ENCODE data around the gene GAB2. TPM values are rescaled to one million over a fixed set of nuclear protein-coding genes. Genes with fewer than 3 reads are reported as not detected.
A peak's percentile ranks its signal among the peaks of the same experiment; 100 is the strongest.

Gene GAB2
- total RNA-seq, 1 donor: 8.2 TPM

GRCh38 chr11:78259777-78260487, 157.7 kb downstream of the GAB2 start:
- no peak for DNase-seq (ENCODE audit: low read depth)
- TF ChIP-seq CTCF (IDR thresholded peaks at IDR 0.05; ENCODE audit: insufficient read depth, low read depth, low read length): no peak
- H3K4me3 ChIP-seq (ENCODE audit: low read depth, low read length): no peak overlapping the region

- no peak for TF ChIP-seq CTCF (IDR thresholded peaks at IDR 0.05; ENCODE audit: insufficient read depth, low read depth, low read length)
- no peak overlapping the region for H3K4me3 ChIP-seq (ENCODE audit: low read depth, low read length)
- DNase-seq (ENCODE audit: low read depth): no peak
Observed at GRCh38 chr11:78257654-78258053, 160.0 kb downstream of the GAB2 start.

- peak; percentile 92 for DNase-seq (ENCODE audit: low read depth)
- TF ChIP-seq CTCF (IDR thresholded peaks at IDR 0.05; ENCODE audit: insufficient read depth, low read depth, low read length): no peak
- no peak overlapping the region for H3K4me3 ChIP-seq (ENCODE audit: low read depth, low read length)
Observed at GRCh38 chr11:78256962-78257361, 160.7 kb downstream of the GAB2 start.

- H3K4me3 ChIP-seq (ENCODE audit: low read depth, low read length): no peak overlapping the region
Observed at GRCh38 chr11:78255919-78256318, 161.7 kb downstream of the GAB2 start.

GRCh38 chr11:78254268-78254667, 163.4 kb downstream of the GAB2 start:
- no peak overlapping the region for H3K4me3 ChIP-seq (ENCODE audit: low read depth, low read length)
- TF ChIP-seq CTCF (IDR thresholded peaks at IDR 0.05; ENCODE audit: insufficient read depth, low read depth, low read length): no peak
- DNase-seq (ENCODE audit: low read depth): no peak

More at GRCh38 chr11:78255919-78256318, 161.7 kb downstream of the GAB2 start:
- no peak for TF ChIP-seq CTCF (IDR thresholded peaks at IDR 0.05; ENCODE audit: insufficient read depth, low read depth, low read length)
- DNase-seq (ENCODE audit: low read depth): no peak

GRCh38 chr11:78253797-78254196, 163.8 kb downstream of the GAB2 start:
- no peak overlapping the region for H3K4me3 ChIP-seq (ENCODE audit: low read depth, low read length)
- no peak for TF ChIP-seq CTCF (IDR thresholded peaks at IDR 0.05; ENCODE audit: insufficient read depth, low read depth, low read length)
- DNase-seq (ENCODE audit: low read depth): no peak

Measured in fibroblast of villous mesenchyme (primary cell).